Measurements from ENCODE around the gene SEC31A.

SEC31A gene, protein sequence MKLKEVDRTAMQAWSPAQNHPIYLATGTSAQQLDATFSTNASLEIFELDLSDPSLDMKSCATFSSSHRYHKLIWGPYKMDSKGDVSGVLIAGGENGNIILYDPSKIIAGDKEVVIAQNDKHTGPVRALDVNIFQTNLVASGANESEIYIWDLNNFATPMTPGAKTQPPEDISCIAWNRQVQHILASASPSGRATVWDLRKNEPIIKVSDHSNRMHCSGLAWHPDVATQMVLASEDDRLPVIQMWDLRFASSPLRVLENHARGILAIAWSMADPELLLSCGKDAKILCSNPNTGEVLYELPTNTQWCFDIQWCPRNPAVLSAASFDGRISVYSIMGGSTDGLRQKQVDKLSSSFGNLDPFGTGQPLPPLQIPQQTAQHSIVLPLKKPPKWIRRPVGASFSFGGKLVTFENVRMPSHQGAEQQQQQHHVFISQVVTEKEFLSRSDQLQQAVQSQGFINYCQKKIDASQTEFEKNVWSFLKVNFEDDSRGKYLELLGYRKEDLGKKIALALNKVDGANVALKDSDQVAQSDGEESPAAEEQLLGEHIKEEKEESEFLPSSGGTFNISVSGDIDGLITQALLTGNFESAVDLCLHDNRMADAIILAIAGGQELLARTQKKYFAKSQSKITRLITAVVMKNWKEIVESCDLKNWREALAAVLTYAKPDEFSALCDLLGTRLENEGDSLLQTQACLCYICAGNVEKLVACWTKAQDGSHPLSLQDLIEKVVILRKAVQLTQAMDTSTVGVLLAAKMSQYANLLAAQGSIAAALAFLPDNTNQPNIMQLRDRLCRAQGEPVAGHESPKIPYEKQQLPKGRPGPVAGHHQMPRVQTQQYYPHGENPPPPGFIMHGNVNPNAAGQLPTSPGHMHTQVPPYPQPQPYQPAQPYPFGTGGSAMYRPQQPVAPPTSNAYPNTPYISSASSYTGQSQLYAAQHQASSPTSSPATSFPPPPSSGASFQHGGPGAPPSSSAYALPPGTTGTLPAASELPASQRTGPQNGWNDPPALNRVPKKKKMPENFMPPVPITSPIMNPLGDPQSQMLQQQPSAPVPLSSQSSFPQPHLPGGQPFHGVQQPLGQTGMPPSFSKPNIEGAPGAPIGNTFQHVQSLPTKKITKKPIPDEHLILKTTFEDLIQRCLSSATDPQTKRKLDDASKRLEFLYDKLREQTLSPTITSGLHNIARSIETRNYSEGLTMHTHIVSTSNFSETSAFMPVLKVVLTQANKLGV

DNA sequence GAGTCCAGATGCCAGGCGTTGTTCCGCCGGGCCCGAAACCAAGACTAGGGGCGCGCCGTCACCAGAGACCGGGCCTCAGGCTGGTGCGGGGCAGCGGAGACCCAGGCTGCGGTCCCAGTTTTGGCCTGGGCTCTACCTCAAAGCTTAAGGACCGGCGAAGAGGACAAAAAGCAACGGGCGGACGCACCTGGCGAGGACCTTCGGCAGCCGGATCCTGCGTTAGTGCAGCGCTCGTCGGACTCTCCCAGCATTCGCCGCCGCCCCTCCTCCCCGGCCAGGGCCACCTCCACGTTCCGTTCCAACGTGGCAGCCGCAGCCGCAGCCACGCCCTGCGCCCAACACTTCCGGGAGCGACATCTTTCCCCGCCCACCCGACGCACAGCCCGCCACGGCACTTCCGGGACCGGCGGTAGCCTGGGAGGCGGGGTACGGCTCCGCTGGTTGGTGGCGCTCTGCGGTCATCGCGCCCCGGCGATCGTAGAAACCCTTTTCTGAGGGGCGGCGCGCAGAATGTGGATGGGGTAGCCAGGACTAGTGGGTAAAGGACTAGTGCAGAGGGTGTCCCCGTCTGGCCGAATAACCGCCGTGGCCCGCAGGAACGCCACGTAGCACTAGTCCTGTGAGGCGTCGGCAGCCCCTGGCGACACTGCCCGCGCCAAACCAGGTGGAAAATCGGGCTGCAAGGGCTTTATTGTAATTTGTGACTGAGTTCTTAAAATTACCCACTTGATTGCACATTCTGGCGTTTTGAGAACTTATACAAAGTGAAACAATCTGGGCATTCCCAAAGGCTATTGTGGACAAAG, at the start of gene SEC31A:
Gene SEC31A (minus strand): TSS at position 253 of the 806 bp plus-strand sequence. CDS start 9,217 bp downstream, outside the sequence.
- H3K4me3 ChIP-seq (ENCODE audit: control insufficient read depth, low read depth, low read length): peak within 1 kb of the TSS; percentile 85
- TF ChIP-seq, protein P1, sequence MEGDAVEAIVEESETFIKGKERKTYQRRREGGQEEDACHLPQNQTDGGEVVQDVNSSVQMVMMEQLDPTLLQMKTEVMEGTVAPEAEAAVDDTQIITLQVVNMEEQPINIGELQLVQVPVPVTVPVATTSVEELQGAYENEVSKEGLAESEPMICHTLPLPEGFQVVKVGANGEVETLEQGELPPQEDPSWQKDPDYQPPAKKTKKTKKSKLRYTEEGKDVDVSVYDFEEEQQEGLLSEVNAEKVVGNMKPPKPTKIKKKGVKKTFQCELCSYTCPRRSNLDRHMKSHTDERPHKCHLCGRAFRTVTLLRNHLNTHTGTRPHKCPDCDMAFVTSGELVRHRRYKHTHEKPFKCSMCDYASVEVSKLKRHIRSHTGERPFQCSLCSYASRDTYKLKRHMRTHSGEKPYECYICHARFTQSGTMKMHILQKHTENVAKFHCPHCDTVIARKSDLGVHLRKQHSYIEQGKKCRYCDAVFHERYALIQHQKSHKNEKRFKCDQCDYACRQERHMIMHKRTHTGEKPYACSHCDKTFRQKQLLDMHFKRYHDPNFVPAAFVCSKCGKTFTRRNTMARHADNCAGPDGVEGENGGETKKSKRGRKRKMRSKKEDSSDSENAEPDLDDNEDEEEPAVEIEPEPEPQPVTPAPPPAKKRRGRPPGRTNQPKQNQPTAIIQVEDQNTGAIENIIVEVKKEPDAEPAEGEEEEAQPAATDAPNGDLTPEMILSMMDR (IDR thresholded peaks at IDR 0.05; ENCODE audit: control insufficient read depth, insufficient read depth, low read depth, low read length, missing control alignments): no peak
- DNase-seq (ENCODE audit: low read depth): peak; percentile 69

DNA sequence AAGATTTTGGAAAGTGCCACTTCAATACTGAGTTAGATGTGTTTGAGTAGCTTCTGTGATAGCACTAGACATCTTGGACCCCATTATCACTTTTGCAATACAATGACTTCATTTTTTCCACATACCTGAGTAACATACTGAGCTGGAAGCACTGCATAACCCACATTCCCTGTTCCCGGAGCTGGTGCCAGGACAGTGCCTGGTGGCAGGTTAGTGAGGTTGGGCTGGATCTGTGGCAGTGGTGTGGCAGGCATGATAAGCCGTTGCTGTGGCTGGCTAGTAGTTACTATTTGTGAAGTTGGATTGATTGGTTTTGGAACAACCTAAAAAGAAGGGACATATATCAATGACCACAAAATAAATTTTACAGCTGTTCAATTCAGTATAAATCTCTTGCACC, 48.5 kb upstream of the SEC31A start:
- TF ChIP-seq, protein P1 (IDR thresholded peaks at IDR 0.05; ENCODE audit: control insufficient read depth, insufficient read depth, low read depth, low read length, missing control alignments): no peak
- H3K4me3 ChIP-seq (ENCODE audit: control insufficient read depth, low read depth, low read length): no peak overlapping the region
- no peak for DNase-seq (ENCODE audit: low read depth)

DNA sequence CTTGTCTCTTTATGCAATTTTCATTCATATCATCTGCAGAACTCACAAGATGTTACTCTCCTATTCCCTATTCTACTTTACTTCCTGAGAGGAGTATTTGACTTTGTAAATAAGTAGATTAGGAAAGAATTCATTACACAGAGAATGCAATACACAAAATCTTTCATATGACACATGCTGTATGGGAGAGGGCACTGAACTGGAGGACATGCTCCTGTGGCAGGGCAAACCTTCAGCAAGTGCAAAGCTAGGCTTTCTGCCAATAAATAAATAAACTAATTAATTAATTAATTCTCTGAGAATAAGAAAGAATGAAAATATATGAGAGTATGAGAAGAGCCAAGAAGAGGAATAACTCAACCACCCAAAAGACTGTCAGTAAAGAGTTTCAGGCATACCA, 43.5 kb upstream of the SEC31A start:
- TF ChIP-seq, protein P1 (IDR thresholded peaks at IDR 0.05; ENCODE audit: control insufficient read depth, insufficient read depth, low read depth, low read length, missing control alignments): no peak
- H3K4me3 ChIP-seq (ENCODE audit: control insufficient read depth, low read depth, low read length): no peak overlapping the region
- DNase-seq (ENCODE audit: low read depth): no peak

DNA sequence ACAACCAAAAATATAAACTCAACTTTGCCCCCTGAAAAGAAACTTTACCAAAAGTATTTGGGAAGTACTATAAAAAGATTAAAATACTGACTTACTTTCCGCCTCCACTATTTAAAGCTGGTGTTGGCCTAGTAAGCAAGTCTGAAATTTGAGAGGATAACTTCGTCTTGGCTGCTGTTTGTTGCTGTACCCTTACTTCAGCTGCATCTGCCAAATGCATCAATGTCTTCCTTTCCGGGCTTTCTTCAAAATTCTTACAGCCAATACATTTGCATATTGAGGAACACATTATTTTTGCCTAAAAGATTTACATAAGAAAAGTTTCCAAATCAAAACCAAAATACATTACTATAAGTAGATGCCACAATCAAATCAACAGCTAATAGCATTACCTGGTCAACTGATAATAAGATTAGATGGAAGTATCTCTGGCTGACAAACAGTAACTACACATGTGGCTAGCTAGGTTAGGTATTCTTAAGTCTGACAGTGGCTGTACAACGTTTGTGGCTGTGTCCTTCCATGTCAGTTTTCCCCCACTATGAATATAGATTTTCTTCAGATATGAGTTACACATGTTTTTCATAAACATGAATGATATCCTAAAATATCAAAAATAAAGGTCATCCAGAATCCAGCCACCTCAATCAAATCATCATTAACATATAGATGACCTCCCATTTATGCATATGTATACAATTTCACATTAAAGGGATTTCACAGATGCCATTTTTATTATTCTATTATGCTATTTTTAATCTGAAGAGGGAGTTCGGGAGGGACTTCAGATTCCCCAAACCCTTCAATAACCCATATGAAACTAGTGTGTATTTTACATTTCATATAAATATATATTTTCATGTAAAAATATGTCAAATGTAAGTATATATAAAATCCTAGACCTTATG, 40.1 kb upstream of the SEC31A start:
- TF ChIP-seq, protein P1 (IDR thresholded peaks at IDR 0.05; ENCODE audit: control insufficient read depth, insufficient read depth, low read depth, low read length, missing control alignments): no peak
- DNase-seq (ENCODE audit: low read depth): no peak
- no peak overlapping the region for H3K4me3 ChIP-seq (ENCODE audit: control insufficient read depth, low read depth, low read length)

DNA sequence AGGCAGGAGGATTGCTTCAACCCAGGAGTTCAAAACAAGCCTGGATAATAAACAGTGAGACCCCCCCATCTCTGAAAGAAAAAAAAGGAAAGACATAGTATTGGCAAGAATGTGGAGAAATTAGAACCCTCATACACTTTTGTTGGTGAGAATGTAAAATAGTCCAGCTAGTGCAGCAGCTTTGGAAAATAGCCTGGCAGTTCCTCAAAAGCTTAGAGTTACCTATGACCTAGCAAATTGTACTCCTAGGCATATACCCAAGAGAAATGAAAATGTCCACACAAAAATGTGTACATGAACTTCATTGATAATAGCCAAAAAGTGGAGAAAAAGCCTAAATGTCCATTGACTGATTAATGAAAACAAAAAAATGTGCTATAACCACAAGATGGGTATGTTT, 30.8 kb upstream of the SEC31A start:
- H3K4me3 ChIP-seq (ENCODE audit: control insufficient read depth, low read depth, low read length): no peak overlapping the region
- no peak for DNase-seq (ENCODE audit: low read depth)
- TF ChIP-seq, protein P1 (IDR thresholded peaks at IDR 0.05; ENCODE audit: control insufficient read depth, insufficient read depth, low read depth, low read length, missing control alignments): no peak

Data from AG09309 (cell line).